ENCODE data around the gene RSU1.

Gene RSU1

DNA sequence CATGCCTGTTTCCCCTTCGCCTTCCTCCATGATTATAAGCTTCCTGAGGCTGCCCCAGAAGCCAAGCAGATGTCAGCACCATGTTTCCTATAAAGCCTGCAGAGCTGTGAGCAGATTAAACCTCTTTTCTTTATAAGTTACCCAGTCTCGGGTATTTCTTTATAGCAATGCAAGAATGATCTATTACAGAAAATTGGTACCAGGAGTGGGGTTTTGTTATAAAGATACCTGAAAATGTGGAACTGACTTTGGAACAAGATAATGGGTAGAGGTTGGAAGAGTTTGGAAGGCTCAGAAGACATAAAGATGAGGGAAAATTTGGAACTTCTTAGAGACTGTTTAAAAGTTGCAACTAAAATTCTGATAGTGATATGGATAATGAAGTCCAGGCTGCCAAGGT is 4.8 kb upstream of the RSU1 start:
- no peak for DNase-seq (ENCODE audit: low read depth)

DNA sequence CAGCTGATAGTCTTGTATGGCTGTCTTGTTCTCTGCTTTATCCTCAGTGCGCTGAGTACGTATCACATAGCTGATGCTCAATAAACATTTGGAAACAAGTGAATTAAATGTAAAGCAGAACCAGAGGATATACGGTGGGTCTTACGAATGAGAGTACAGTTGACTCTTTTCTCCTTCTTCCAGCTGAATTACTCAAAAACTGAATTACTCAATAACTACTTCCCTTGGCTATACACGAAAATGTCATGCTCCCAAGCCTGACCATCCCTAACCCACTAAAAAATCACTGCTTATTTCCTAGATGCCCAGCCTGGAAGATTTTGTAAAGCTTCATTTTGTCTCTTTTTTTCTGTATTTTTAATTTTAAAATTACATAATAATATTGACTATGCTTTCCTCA is 3.2 kb upstream of the RSU1 start:
- DNase-seq (ENCODE audit: low read depth), result no peak

DNA sequence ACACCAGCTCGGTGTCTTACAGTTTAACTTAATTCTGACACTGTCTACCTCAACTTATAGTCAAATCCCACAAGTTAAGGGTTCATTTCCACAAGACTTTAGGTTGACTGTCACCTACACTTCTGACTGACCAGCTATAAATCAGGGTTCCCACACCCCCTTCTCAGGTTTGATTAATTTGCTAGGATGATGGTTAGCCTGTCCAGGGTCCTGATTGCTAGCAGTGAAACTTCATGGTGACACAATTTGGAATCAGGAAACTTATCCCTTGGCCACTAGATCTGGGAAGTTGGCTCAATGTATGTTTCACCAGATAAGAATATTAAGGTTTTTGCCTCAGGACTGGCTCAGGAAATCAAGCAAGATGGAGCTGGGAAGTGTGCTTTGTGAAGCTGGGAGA is 2.8 kb upstream of the RSU1 start:
- DNase-seq (ENCODE audit: low read depth), result no peak

DNA sequence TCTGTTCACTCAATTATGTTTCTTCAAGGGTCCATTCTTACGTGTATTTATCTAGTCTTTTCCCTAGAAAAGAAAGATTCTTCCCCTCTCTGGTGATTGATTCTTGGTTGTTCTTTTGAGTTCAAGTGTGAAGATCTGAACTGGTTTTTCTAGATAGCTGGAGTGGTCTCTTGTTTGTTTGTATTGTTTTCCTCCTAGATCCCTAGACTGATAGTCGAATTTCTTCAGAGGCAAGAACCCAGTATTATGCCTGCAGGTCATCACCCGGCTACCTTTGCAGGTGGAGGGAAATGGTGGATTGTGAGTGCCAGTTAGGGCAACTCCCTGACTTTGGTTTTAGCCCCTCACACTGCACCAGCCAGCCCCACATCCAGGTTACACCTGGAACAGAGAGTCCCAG is 2.2 kb upstream of the RSU1 start:
- no peak for DNase-seq (ENCODE audit: low read depth)

DNA sequence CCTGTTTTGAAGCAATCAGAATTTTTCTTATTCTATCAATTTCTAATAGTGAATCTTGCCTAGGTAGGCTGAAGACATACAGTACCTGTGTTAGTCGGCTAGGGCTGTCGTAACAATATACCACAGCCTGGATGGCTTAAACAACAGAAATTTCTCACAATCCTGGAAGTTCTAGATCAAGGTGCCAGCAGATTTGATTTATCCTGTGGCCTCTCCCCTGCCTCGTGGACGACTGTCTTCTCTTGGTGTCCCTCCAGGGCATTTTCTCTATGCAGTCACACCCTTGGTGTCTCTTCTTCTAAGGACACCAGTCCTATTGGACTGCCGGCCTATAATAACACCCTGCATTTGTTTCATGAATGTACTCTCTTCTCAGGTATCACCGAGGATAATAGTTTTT is 1.8 kb upstream of the RSU1 start:
- DNase-seq (ENCODE audit: low read depth), result no peak

DNA sequence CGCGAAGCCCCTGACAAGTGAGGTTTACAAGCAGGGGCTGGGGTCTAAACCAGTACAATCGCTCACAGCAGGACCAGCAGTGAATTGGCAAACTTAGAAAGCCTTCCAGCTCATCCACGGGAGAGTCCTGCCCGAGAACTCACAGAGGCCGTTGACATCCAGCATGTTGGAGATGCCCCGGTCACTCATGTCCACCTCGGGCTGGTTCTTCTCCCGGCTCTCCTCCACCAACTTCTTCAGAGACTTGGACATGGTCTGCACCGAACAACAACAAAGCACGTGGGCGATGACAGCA is 447 bp downstream of the RSU1 start:
- no peak for DNase-seq (ENCODE audit: low read depth)

DNA sequence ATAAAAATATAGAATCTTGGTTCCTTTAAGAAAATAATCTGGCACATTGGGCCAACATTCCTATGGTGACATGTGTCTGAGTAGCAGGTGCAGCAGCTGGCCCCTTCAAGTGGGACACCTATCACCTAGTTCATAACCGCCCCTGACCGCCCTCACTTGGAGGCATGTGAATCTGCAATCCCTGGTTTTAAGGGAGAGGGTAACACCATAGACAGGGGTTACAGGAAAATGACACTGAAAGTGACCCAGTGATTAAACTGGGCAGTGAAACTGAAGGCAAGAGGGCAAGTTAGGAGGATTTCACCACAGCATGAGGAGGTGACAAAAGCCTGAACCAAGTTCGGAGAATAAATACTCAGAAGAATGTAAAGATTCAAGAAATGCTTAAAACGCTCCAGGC is 1.1 kb downstream of the RSU1 start:
- DNase-seq (ENCODE audit: low read depth), result no peak

DNA sequence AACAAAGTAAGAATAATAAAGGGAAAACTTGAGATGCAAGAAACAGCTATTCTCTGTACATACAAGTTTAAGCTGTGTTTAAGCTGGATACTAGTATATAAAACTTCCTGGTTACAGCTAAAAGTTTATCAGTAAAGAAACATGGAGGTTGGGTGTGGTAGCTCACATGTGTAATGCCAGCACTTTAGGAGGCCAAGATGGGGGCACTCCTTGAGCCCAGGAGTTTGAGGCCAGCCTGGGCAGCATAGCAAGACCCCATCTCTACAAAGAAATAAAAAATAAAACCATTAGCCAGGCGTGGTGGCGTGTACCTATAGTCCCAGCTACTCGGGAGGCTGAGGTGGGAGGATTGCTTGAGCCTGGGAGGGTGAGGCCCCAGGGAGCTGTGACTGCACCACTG is 3.2 kb downstream of the RSU1 start:
- DNase-seq (ENCODE audit: low read depth), result no peak

DNA sequence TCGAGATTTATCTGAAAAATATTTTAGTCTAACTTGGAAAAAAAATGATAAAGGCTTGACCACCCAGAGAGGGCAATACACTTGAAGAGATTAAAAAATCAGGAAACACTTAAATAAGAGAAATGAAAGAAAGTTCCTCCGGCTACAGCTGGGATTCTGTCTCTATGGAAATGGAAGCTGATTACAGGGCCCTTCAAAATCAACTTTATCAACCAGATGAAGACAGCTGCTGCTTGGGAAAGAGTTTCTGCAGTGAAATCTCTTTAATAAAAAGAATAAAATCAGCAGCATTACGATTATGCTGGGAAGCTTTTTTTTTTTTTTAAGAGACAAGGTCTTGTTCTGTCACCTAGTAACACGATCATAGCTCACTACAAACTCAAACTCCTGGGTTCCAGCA is 4.5 kb downstream of the RSU1 start:
- DNase-seq (ENCODE audit: low read depth), result no peak

DNA sequence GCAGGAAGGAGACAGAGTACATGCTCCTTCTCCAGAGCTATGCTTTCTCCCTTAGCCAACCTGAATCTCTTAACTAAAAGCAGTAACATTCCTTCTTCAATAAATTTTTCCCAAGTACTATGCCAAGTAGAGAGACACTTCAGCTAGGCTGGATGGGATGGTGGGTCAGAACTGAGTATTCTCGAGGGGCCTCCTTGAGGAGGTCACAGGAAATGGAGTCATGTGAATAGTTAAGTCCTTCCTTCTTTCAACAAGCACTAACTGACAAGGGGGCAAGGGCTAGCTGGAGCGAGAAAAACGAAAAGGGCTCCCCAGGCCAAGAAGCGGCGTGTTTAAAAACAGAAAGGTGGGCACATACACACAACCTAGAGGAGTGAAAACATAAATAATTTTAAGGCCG is 5.5 kb downstream of the RSU1 start:
- no peak for DNase-seq (ENCODE audit: low read depth)

DNA sequence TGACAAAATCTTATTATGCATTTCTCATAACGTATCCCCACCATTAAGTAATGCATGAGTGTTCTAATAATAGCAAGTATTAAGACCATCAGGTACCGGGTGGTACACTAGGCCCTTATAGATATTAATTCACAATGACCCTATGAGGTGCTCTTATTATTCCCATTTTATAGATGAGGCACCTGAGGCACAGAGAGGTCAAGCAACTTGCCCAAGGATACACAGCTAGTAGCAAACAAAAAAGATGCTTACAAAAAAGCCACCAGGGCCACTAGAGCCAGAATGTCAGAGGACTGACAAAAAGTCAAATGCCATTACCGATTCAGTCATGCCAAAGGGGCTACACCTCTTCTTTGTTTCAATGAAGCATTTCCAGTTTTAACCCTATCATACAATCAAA is 5.9 kb downstream of the RSU1 start:
- no peak for DNase-seq (ENCODE audit: low read depth)

DNA sequence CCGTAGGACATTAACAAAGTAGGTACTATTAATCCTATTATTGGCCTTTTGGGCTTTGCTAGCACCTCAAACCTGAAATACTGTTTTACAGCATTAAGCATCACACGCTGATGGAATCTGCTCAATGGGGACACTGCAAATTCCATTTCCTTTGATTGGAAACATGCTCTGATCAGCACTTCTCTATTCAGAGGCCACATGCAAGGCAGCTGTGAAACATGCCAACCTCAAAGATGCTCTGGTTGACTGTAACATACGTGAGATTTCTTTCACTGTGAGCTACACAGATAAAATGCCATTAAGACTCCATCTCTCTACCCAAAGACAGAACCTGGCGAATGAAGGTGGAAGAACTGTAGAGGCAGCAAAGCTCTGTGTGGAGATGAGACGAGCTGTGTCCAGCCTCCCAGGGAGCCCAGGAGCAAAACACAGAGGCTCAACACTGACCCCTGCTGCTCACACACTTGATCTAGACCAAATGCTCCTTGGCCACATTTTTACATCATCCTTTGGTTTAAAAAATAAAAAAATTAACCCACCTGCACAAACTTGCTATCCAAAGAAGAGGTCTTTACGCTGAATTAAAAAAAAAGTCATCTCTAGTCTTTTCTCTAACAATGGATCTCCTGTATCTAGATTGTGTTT is 8.0 kb downstream of the RSU1 start:
- peak; percentile 44 for DNase-seq (ENCODE audit: low read depth)

DNA sequence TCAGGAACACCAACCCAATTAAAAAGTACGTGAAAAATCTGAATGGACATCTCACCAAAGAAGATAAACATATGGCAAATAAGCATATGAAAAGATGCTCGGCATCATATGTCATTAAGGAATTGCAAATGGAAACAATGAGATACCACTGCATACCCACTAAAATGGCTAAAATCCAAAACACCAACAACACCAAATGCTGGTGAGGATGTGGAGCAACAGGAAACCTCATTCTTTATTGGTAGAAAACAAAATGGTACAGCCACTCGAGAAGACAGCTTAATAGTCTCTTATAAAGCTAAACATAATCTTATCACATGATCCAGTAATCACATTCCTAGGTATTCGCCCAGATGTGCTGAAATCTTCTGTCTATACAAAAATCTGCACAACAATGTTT is 13.1 kb downstream of the RSU1 start:
- DNase-seq (ENCODE audit: low read depth), result no peak

DNA sequence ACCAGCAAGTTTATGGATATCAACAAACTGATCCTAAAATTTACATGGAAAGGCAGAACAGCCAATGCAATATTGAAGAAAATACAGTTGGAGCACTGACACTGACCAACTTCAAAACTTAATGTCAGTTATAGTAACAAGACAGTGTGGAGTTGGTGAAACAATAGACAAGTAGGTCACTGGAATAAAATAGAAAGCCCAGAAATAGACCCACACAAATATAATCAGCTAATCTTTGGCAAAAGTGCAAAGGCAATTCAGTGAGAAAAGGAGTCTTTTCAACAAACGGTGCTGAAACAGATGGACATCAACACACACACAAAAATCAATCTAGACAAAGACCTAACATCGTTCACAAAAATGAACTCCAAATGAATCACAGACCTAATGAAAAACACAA is 13.8 kb downstream of the RSU1 start:
- DNase-seq (ENCODE audit: low read depth), result no peak

DNA sequence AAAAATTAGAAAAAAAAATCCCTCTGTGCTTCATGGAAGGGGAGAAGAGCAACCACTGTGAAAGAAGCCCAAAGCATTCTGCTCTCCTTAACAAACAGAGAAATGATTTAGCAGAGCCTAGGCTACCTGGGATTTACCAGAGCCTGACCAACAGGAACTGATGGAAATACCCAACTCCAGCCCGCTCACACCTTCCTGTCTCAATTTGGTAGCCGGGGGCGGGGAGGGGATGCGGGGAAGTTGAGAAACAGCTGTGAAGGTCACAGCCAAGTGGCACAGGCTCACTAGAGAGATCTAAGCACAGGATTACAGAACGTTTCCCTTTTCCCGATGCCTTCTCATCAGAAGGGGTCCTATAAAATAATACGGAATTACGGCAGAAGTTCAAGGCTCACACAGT is 17.6 kb downstream of the RSU1 start:
- DNase-seq (ENCODE audit: low read depth), result no peak

DNA sequence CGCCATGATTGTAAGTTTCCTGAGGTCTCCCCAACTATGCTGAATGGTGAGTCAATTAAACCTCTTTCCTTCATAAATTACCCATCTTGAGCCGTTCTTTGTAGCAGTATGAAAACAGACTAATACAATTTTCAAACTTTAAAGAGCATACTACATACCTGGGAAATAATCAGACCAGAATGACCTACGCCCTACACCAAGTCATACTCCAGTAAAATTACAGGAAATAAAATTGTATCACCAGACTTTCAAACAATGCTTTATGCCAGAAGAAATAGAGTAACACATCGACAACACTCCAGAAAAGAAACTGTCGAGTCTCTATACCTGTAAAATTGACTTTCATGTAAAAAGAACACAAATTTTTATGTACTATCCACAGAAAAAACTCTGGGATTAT is 18.7 kb downstream of the RSU1 start:
- DNase-seq (ENCODE audit: low read depth), result no peak

DNA sequence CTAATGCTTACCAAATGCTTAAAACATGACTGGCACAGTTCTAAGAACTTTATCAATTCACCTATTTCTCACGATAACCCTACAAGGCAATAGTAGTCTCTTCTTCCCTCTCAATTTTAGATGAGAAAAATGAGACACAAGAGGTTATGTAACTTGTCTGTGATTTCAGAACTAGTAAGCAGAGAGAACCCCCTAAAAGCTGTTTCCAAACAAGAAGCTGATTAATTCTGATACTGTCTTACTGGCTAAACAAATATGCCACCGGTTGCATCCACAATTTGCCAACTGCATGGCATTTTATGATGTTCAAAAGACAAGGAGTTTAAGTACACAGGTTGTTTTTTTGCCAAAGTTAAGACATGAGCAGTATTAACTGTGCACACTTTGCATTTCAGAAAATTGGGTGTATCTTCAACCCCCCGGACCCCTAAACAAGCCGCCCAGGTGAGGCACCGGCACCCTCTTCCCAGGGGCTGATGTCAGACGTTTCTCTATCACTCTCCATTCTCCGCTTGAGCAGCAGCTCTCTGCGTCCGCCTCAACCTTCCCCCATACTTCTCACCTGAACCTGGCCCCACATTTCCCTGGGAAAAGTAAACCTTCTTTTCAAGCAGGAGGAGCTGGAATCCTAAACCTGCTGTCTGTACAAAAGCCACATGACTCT is 21.7 kb downstream of the RSU1 start:
- no peak for DNase-seq (ENCODE audit: low read depth)

DNA sequence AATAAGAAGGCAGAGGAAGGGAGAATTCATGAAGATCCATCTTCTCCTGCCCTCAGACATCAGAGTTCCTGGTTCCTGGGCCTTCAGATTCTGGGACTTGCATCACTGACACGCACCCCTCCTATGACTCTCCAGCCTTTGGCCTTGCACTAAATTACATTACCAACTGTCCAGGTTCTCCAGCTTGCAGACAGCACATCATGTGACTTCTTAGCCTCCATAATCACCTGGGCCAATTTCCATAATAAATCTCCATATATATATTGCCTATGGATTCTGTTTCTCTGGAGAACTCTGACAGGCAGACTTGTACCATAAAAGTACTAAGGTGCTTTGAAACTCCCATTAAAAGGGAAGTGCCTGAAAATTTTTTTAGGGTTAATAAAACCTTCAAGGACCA is 23.2 kb downstream of the RSU1 start:
- no peak for DNase-seq (ENCODE audit: low read depth)

DNA sequence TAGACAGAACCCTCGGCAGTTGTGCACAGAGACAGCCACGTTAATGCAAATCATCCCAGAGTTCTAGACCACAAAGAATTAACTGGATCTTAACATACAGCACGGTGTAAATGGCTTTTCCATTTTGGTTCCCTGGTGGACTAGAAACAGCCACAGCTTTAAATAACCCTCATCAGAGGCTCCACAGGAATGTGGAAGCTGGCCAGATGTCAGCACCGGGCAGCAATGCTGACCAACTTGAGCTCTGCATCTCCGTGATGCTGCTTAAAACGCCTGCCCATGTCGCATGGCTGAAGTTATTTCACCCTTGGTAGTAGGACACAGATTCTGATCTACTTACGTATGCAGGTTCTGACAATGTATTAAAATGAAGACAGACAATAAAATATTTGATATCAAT is 24.5 kb downstream of the RSU1 start:
- no peak for DNase-seq (ENCODE audit: low read depth)

DNA sequence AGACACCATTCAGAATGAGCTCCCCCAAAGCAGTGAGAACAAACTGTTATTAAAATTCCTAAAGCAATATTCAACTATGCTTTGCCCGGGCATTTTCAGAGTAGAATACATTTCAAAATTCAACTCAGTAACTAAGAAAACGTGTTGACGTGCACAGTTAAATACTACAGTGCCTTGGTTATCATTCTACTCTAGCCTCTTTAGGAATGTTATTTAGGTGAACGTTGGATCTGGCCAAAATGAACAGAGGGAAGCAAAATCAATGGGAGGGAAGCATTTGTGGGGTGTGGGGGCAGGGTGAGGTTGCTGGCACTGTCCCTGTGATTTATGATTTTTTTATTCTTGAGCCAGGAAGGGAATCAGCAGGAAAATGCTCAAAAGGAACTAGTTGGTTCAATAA is 27.5 kb downstream of the RSU1 start:
- no peak for DNase-seq (ENCODE audit: low read depth)

DNA sequence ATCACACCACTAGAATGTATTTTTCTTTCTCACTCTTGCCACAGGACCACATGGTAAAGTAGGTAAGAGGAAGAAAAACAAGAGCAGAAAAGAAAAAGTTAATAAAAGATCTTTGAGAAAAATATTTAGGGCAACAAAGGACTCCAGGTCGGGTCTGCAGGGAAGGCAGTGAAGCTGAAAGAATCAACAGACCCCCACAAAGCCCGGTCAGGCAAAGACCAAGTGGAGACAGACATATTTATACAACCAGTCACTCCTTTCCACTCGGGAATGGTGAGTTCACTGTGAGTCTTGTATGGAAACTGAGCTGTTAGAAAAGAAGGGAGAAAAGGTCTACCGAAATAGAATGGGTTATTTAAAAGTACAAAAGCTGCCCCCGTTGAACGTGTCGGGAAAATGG is 28.0 kb downstream of the RSU1 start:
- no peak for DNase-seq (ENCODE audit: low read depth)

DNA sequence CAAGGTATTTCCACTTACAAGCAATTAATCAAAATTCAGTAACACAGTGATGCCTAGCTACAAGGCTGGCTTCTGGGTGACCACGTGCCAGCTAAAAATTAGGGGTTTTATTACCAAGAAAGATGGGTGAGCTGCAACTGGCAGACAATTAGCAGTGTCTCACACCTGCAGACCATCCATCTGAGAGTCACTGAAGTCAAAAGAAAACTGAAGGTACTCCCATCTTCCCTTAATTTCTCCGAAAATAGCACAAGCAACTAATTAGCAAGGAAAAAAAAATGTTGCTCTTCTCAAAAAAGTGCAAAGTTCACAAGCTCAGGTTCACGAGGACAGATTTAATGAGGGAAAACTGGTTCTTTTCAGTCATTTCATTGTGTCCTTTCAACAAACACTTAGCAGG is 28.4 kb downstream of the RSU1 start:
- DNase-seq (ENCODE audit: low read depth), result no peak

DNA sequence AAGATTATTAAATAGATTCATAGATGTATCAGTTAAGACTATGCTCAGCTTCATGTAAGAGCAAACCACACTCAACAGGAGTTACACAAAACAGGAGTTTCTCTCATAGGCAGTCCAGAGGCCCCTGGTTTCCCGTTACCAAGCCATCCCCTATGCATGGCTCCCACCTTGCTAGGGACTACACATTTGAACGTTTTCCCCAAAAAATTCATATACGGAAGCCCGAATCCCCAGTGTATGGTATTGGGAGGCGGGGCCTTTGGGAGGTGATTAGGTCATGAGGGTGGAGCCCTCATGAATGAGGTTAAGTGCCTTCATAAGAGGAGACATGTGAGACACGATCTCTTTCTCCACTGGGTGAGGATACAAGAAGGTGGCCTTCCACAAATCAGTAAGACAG is 29.1 kb downstream of the RSU1 start:
- DNase-seq (ENCODE audit: low read depth), result no peak

DNA sequence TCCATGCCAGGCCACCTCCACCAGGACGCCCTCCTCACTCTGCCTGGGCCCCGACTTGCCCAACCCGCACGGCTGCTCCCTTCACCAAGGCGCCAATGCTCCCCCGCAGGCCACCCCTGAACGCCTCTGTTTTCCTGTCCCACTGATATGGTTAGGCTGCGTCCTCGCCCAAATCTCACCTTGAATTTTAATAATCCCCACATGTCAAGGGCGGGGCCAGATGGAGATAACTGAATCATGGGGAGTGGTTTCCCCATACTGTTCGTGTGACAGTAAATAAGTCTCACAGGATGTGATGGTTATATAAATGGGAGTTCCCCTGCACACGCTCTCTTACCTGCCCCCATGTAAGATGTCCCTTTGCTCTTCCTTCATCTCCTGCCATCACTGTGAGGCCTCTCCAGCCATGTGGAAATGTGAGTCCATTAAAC is 29.8 kb downstream of the RSU1 start:
- DNase-seq (ENCODE audit: low read depth), result peak; percentile 40
